GM10248 (cell line): ENCODE data around the gene PLA2G4A.

Experiments
- CTCF ChIA-PET: fragments of 300-600 bp; sonication (Branson Sonifier 250); formaldehyde crosslinking; extraction: SDS; loops from one replicate; lab custom pipeline; 2021; ENCODE audit warnings: antibody characterized with exemption; lab: Yijun Ruan, JAX
- POLR2A ChIA-PET: fragments of 350-650 bp; sonication (Branson Sonifier 250); formaldehyde crosslinking; extraction: SDS; loops from one replicate; lab custom pipeline; 2020; ENCODE audit warnings: antibody characterized with exemption; lab: Yijun Ruan, JAX
- DNase-seq: peaks from one replicate; pipeline ENCODE4 v3.0.0; 2012; ENCODE audit errors: extremely low spot score
- TF ChIP-seq, protein P1 (sequence below): IDR thresholded peaks from 2 replicates; pipeline ENCODE4 v1.5.1; 2012; ENCODE audit warnings: mild to moderate bottlenecking, low read depth; ENCODE audit errors: extremely low read depth, missing control alignments, control extremely low read depth

Gene PLA2G4A

GRCh38 chr1:186896211-186896610 lies 67.5 kb downstream of the PLA2G4A start:
- DNase-seq, result no peak
- CTCF ChIA-PET, result interaction anchor here (1.8 kb wide), 1 partner anchor 9 kb away, joined by 10 read pairs; no protein-coding TSS in a partner anchor
- TF ChIP-seq, protein P1, sequence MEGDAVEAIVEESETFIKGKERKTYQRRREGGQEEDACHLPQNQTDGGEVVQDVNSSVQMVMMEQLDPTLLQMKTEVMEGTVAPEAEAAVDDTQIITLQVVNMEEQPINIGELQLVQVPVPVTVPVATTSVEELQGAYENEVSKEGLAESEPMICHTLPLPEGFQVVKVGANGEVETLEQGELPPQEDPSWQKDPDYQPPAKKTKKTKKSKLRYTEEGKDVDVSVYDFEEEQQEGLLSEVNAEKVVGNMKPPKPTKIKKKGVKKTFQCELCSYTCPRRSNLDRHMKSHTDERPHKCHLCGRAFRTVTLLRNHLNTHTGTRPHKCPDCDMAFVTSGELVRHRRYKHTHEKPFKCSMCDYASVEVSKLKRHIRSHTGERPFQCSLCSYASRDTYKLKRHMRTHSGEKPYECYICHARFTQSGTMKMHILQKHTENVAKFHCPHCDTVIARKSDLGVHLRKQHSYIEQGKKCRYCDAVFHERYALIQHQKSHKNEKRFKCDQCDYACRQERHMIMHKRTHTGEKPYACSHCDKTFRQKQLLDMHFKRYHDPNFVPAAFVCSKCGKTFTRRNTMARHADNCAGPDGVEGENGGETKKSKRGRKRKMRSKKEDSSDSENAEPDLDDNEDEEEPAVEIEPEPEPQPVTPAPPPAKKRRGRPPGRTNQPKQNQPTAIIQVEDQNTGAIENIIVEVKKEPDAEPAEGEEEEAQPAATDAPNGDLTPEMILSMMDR, result no peak

GRCh38 chr1:186897008-186897407 lies 68.3 kb downstream of the PLA2G4A start:
- no peak for DNase-seq
- ChIA-PET POLR2A (no interaction called here), CTCF (interaction anchor here (1.1 to 1.8 kb wide), 4 partner anchors 9 to 90 kb away, joined by 3 to 10 read pairs (median 3); no protein-coding TSS in a partner anchor)
- TF ChIP-seq, protein P1, result no peak

More at GRCh38 chr1:186896211-186896610, 67.5 kb downstream of the PLA2G4A start:
- POLR2A ChIA-PET, result no interaction called here

GRCh38 chr1:186899577-186899976 lies 70.8 kb downstream of the PLA2G4A start:
- DNase-seq, result peak; percentile 6
- CTCF ChIA-PET, result no interaction called here
- POLR2A ChIA-PET, result no interaction called here
- TF ChIP-seq, protein P1, result no peak

GRCh38 chr1:186899977-186900376 lies 71.2 kb downstream of the PLA2G4A start:
- ChIA-PET CTCF (no interaction called here), POLR2A (no interaction called here)
- TF ChIP-seq, protein P1, result no peak

GRCh38 chr1:186900539-186901237 lies 71.9 kb downstream of the PLA2G4A start:
- ChIA-PET CTCF (interaction anchor here (0.9 to 1.5 kb wide), 3 partner anchors 11 to 343 kb away, joined by 3 read pairs; no protein-coding TSS in a partner anchor), POLR2A (no interaction called here)
- no peak for DNase-seq
- TF ChIP-seq, protein P1, result no peak

More at GRCh38 chr1:186899977-186900376, 71.2 kb downstream of the PLA2G4A start:
- DNase-seq, result no peak

GRCh38 chr1:186901631-186902030 lies 72.9 kb downstream of the PLA2G4A start:
- TF ChIP-seq, protein P1, result no peak
- DNase-seq, result no peak
- POLR2A ChIA-PET, result no interaction called here
- CTCF ChIA-PET, result interaction anchor here (0.9 to 1.5 kb wide), 3 partner anchors 12 to 344 kb away, joined by 3 read pairs; no protein-coding TSS in a partner anchor
